Astrocyte (in vitro differentiated cells and primary cell): ENCODE results near the gene HYKK. TPM values are rescaled to one million over a fixed set of nuclear protein-coding genes. Genes with fewer than 3 reads are reported as not detected.

Experiments used
- DNase-seq: peaks from one replicate; pipeline ENCODE4 v3.0.0-alpha.2; 2010; ENCODE audit warnings: low read depth
- FAIRE-seq: peaks from 2 replicates; lab custom pipeline; 2011; peaks lifted over from hg19 to GRCh38; lab: Jason Lieb, UNC
- H2AFZ ChIP-seq: 2 replicates; pipeline ENCODE4 v1.6.0; 2012; ENCODE audit warnings: low read depth, low read length, inconsistent platforms
- H3K27ac ChIP-seq: 2 replicates; pipeline ENCODE4 v1.5.1; 2011; ENCODE audit warnings: low read depth, low read length, inconsistent platforms
- H3K27me3 ChIP-seq: 2 replicates; pipeline ENCODE4 v1.6.0; 2011; ENCODE audit warnings: low read length, inconsistent platforms; ENCODE audit not compliant: insufficient read depth
- H3K36me3 ChIP-seq: 2 replicates; pipeline ENCODE4 v1.5.1; 2011; ENCODE audit warnings: low read length, inconsistent platforms; ENCODE audit not compliant: insufficient read depth
- H3K4me1 ChIP-seq: 2 replicates; pipeline ENCODE4 v1.5.1; 2011; ENCODE audit warnings: low read length, inconsistent platforms; ENCODE audit not compliant: insufficient read depth
- H3K4me2 ChIP-seq: 2 replicates; pipeline ENCODE4 v1.6.0; 2012; ENCODE audit warnings: low read length, inconsistent platforms
- H3K4me3 ChIP-seq: 2 replicates; pipeline ENCODE4 v1.5.1; 2011; ENCODE audit warnings: low read depth, mild to moderate bottlenecking, low read length, inconsistent platforms; ENCODE audit not compliant: insufficient read depth
- H3K79me2 ChIP-seq: 2 replicates; pipeline ENCODE4 v1.6.0; 2012; ENCODE audit warnings: mild to moderate bottlenecking, low read length, inconsistent platforms; ENCODE audit not compliant: insufficient read depth
- H3K9ac ChIP-seq: 2 replicates; pipeline ENCODE4 v1.6.0; 2012; ENCODE audit warnings: mild to moderate bottlenecking, low read length, inconsistent platforms
- H3K9me3 ChIP-seq: 2 replicates; pipeline ENCODE4 v1.5.1; 2012; ENCODE audit warnings: low read depth, mild to moderate bottlenecking, low read length, inconsistent platforms; ENCODE audit not compliant: insufficient read depth
- H4K20me1 ChIP-seq: 2 replicates; pipeline ENCODE4 v1.6.0; 2012; ENCODE audit warnings: low read length, inconsistent platforms; ENCODE audit not compliant: insufficient read depth
- H3K27ac Mint-ChIP-seq: one replicate; pipeline ENCODE4 v1.8.0; 2021; ENCODE audit warnings: mild to moderate bottlenecking, mixed read lengths; ENCODE audit not compliant: unreplicated experiment
- H3K27me3 Mint-ChIP-seq: one replicate; pipeline ENCODE4 v1.8.0; 2021; ENCODE audit warnings: low read depth, mixed read lengths; ENCODE audit not compliant: unreplicated experiment
- H3K36me3 Mint-ChIP-seq: one replicate; pipeline ENCODE4 v1.8.0; 2021; ENCODE audit warnings: low read depth, mixed read lengths; ENCODE audit not compliant: unreplicated experiment
- H3K4me1 Mint-ChIP-seq: one replicate; pipeline ENCODE4 v1.8.0; 2021; ENCODE audit warnings: low read depth, mixed read lengths; ENCODE audit not compliant: unreplicated experiment
- H3K4me3 Mint-ChIP-seq: one replicate; pipeline ENCODE4 v1.8.0; 2021; ENCODE audit warnings: mild to moderate bottlenecking, moderate library complexity, mixed read lengths; ENCODE audit not compliant: unreplicated experiment
- H3K9me3 Mint-ChIP-seq: one replicate; pipeline ENCODE4 v1.8.0; 2021; ENCODE audit warnings: mild to moderate bottlenecking, mixed read lengths; ENCODE audit not compliant: unreplicated experiment
- EZH2 ChIP-seq: IDR thresholded peaks from 2 replicates; pipeline ENCODE4 v1.6.1; 2012; ENCODE audit warnings: mild to moderate bottlenecking, low read length, inconsistent platforms; ENCODE audit not compliant: insufficient read depth
- total RNA-seq: library from RNA; stranded (reverse); gene quantifications from 2 replicates; pipeline ENCODE4 v1.2.1, GENCODE V29; 2021
- TF ChIP-seq, protein P1 (sequence below): IDR thresholded peaks from 2 replicates; pipeline ENCODE4 v1.5.1; 2011; ENCODE audit warnings: low read depth, mild to moderate bottlenecking, inconsistent platforms, low read length, moderate library complexity; ENCODE audit not compliant: insufficient read depth

The HYKK gene
- total RNA-seq, 1 donor from 2014 or later, result 1.3 TPM

- no peak overlapping the region for H2AFZ ChIP-seq
- no peak overlapping the region for H3K4me2 ChIP-seq
- H3K9me3 Mint-ChIP-seq, result no peaks in the 10 kb centered on the region
- no peak overlapping the region for H3K27ac ChIP-seq
- peaks cover 1% of the 10 kb centered on the region for H3K27me3 Mint-ChIP-seq
- no peaks in the 10 kb centered on the region for H3K4me1 Mint-ChIP-seq
- no peaks in the 10 kb centered on the region for H3K36me3 Mint-ChIP-seq
- no peak overlapping the region for H3K4me3 Mint-ChIP-seq
- no peaks in the 10 kb centered on the region for H3K36me3 ChIP-seq
- no peaks in the 10 kb centered on the region for H3K4me1 ChIP-seq
- H3K9me3 ChIP-seq, result no peaks in the 10 kb centered on the region
- FAIRE-seq (no peak), DNase-seq (no peak)
- no peak overlapping the region for H3K4me3 ChIP-seq
- no peaks in the 10 kb centered on the region for H4K20me1 ChIP-seq
- no peak overlapping the region for H3K27ac Mint-ChIP-seq
- H3K9ac ChIP-seq, result no peak overlapping the region
- H3K79me2 ChIP-seq, result no peaks in the 10 kb centered on the region
- H3K27me3 ChIP-seq, result no peaks in the 10 kb centered on the region
- TF ChIP-seq, protein P1, sequence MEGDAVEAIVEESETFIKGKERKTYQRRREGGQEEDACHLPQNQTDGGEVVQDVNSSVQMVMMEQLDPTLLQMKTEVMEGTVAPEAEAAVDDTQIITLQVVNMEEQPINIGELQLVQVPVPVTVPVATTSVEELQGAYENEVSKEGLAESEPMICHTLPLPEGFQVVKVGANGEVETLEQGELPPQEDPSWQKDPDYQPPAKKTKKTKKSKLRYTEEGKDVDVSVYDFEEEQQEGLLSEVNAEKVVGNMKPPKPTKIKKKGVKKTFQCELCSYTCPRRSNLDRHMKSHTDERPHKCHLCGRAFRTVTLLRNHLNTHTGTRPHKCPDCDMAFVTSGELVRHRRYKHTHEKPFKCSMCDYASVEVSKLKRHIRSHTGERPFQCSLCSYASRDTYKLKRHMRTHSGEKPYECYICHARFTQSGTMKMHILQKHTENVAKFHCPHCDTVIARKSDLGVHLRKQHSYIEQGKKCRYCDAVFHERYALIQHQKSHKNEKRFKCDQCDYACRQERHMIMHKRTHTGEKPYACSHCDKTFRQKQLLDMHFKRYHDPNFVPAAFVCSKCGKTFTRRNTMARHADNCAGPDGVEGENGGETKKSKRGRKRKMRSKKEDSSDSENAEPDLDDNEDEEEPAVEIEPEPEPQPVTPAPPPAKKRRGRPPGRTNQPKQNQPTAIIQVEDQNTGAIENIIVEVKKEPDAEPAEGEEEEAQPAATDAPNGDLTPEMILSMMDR, result no peak
- TF ChIP-seq EZH2, result no peak
Measured at GRCh38 chr15:78571382-78571781, 64.0 kb downstream of the HYKK start.

DNA sequence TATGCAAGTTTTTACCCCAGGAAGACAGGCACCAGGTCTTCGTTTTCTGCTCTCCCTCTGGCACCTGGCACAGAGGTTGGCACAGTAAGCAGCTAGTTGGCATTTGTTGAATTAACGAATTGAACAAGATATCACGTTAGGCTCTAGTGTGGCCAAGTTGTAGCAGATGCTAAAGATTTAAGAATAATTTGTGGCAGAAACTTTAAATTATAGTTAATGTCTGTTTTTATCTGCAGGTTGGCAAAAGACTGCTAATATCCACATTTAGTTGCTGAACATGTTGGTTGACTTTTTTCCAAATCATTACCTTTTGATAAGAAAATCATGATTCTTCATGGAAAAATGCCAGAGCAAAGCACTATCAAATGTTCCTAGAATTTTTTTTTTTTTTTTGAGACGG, 66.0 kb downstream of the HYKK start:
- no peak overlapping the region for H3K4me3 ChIP-seq
- H3K4me3 Mint-ChIP-seq, result no peak overlapping the region
- H3K4me2 ChIP-seq, result no peak overlapping the region
- no peaks in the 10 kb centered on the region for H3K4me1 ChIP-seq
- DNase-seq (no peak), FAIRE-seq (no peak)
- no peaks in the 10 kb centered on the region for H3K79me2 ChIP-seq
- H3K27me3 ChIP-seq, result no peaks in the 10 kb centered on the region
- H3K27ac ChIP-seq, result no peak overlapping the region
- H3K4me1 Mint-ChIP-seq, result no peaks in the 10 kb centered on the region
- no peak overlapping the region for H3K27ac Mint-ChIP-seq
- H3K9ac ChIP-seq, result no peak overlapping the region
- no peaks in the 10 kb centered on the region for H3K36me3 ChIP-seq
- TF ChIP-seq, protein P1, result no peak
- TF ChIP-seq EZH2, result no peak
- H3K9me3 Mint-ChIP-seq, result no peaks in the 10 kb centered on the region
- no peaks in the 10 kb centered on the region for H3K36me3 Mint-ChIP-seq
- no peak overlapping the region for H2AFZ ChIP-seq
- no peaks in the 10 kb centered on the region for H3K9me3 ChIP-seq
- H3K27me3 Mint-ChIP-seq, result no peaks in the 10 kb centered on the region
- H4K20me1 ChIP-seq, result no peaks in the 10 kb centered on the region

DNA sequence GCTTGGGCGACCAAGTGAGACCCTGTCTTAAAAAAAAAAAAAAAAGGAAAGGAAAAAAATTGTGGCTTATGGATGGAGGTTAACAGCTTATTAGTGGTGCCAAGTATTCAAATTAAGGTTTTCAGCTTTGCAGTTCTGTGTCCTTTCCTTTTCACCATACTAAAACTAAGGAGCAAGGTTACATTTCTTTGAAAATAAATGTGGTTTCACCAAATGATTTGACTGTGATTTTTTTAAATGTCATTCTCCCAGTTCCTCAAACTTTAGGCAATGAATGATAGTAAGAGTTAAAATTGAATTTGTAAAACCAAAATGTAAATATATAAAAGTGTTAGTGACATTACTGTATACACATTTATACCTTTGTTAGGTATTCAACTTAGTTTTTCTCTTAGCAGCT, 67.6 kb downstream of the HYKK start:
- no peaks in the 10 kb centered on the region for H3K4me1 ChIP-seq
- FAIRE-seq, result no peak
- no peak overlapping the region for H3K9ac ChIP-seq
- no peaks in the 10 kb centered on the region for H3K79me2 ChIP-seq
- no peak overlapping the region for H3K4me2 ChIP-seq
- TF ChIP-seq, protein P1, result no peak
- TF ChIP-seq EZH2, result no peak
- H4K20me1 ChIP-seq, result no peaks in the 10 kb centered on the region
- no peak overlapping the region for H3K27ac ChIP-seq
- no peak for DNase-seq
- H3K4me3 ChIP-seq, result no peak overlapping the region
- no peaks in the 10 kb centered on the region for H3K27me3 ChIP-seq
- Mint-ChIP-seq H3K4me3 (no peak overlapping the region), H3K36me3 (no peaks in the 10 kb centered on the region), H3K27me3 (no peaks in the 10 kb centered on the region), H3K9me3 (no peaks in the 10 kb centered on the region), H3K27ac (no peak overlapping the region), H3K4me1 (no peaks in the 10 kb centered on the region)
- no peaks in the 10 kb centered on the region for H3K9me3 ChIP-seq
- no peaks in the 10 kb centered on the region for H3K36me3 ChIP-seq
- no peak overlapping the region for H2AFZ ChIP-seq

Other genes with a start within 250 kb of the HYKK start
- gene DNAJA4, start 243.0 kb upstream of the HYKK start, total RNA-seq, result 0.14 TPM in 1 of 2 replicates, not detected in the other
- gene SKIC8, start 208.0 kb upstream of the HYKK start, total RNA-seq, result 43.6 and 46.3 TPM in 2 replicates
- gene CRABP1, start 167.2 kb upstream of the HYKK start, total RNA-seq, result 0.30 TPM in 1 of 2 replicates, not detected in the other
- gene IREB2, start 69.4 kb upstream of the HYKK start, total RNA-seq, result 68.2 and 69.2 TPM in 2 replicates
- 204 and 205 TPM in 2 replicates for gene PSMA4, start 32.9 kb downstream of the HYKK start, total RNA-seq
- gene CHRNA5, start 57.9 kb downstream of the HYKK start, total RNA-seq, result 1.5 and 2.5 TPM in 2 replicates
- gene CHRNA3, start 113.4 kb downstream of the HYKK start, total RNA-seq, result not detected in 2 replicates
- not detected in 2 replicates for gene CHRNB4, start 133.6 kb downstream of the HYKK start, total RNA-seq